OCI-LY1 (cell line): ENCODE results near the gene ATP8B1.

ENCODE experiments used
- H2AFZ ChIP-seq: fragments of 200-600 bp; sonication (generic), shearing (Covaris generic); 2 replicates; pipeline ENCODE4 v1.6.0; 2014; ENCODE audit warnings: antibody characterized with exemption, mild to moderate bottlenecking, low read length
- H3F3A ChIP-seq: fragments of 200-600 bp; sonication (generic), shearing (Covaris generic); 2 replicates; pipeline ENCODE4 v1.6.0; 2014; ENCODE audit warnings: mild to moderate bottlenecking, antibody characterized with exemption, low read length, moderate library complexity; ENCODE audit not compliant: insufficient read depth
- H3K27ac ChIP-seq: fragments of 200-600 bp; sonication (generic); 2 replicates; pipeline ENCODE4 v1.5.1; 2014; ENCODE audit warnings: low read length, mixed run types, mild to moderate bottlenecking, low read depth; ENCODE audit not compliant: poor library complexity, severe bottlenecking
- H3K27me3 ChIP-seq: fragments of 200-600 bp; sonication (generic); 2 replicates; pipeline ENCODE4 v1.6.0; 2014; ENCODE audit warnings: antibody characterized with exemption, mild to moderate bottlenecking, low read length, moderate library complexity; ENCODE audit not compliant: insufficient read depth
- H3K36me3 ChIP-seq: fragments of 200-600 bp; sonication (generic); 2 replicates; pipeline ENCODE4 v1.6.1; 2014; ENCODE audit warnings: mild to moderate bottlenecking, antibody characterized with exemption, low read length, moderate library complexity, mixed read lengths; ENCODE audit not compliant: insufficient read depth
- H3K4me1 ChIP-seq: fragments of 200-600 bp; sonication (generic); 2 replicates; pipeline ENCODE4 v1.5.1; 2014; ENCODE audit warnings: mild to moderate bottlenecking, low read length, moderate library complexity; ENCODE audit not compliant: insufficient read depth, severe bottlenecking
- H3K4me2 ChIP-seq: fragments of 200-600 bp; sonication (generic), shearing (Covaris generic); 2 replicates; pipeline ENCODE4 v1.6.1; 2014; ENCODE audit warnings: low read length
- H3K4me3 ChIP-seq: fragments of 200-600 bp; sonication (generic); 2 replicates; pipeline ENCODE4 v1.5.1; 2014; ENCODE audit warnings: low read length, low read depth, mild to moderate bottlenecking, mixed read lengths; ENCODE audit not compliant: poor library complexity, severe bottlenecking
- H3K79me2 ChIP-seq: fragments of 200-600 bp; shearing (Covaris generic); 2 replicates; pipeline ENCODE4 v1.6.1; 2016; ENCODE audit warnings: mixed run types, low read length, mixed read lengths; ENCODE audit not compliant: insufficient read depth
- H3K9ac ChIP-seq: fragments of 200-600 bp; sonication (generic), shearing (Covaris generic); 2 replicates; pipeline ENCODE4 v1.6.1; 2014; ENCODE audit warnings: mild to moderate bottlenecking, low read length, mixed read lengths
- H3K9me2 ChIP-seq: fragments of 200-600 bp; sonication (generic), shearing (Covaris generic); 2 replicates; pipeline ENCODE4 v1.6.1; 2014; ENCODE audit warnings: low read depth, mild to moderate bottlenecking, low read length, mixed read lengths
- H3K9me3 ChIP-seq: fragments of 200-600 bp; shearing (Covaris generic); 2 replicates; pipeline ENCODE4 v1.6.1; 2014; ENCODE audit warnings: low read length, mixed read lengths
- H4K20me1 ChIP-seq: fragments of 200-600 bp; sonication (generic), shearing (Covaris generic); 2 replicates; pipeline ENCODE4 v1.6.0; 2016; ENCODE audit warnings: mild to moderate bottlenecking, low read length; ENCODE audit not compliant: insufficient read depth
- CTCF ChIP-seq: fragments of 200-600 bp; sonication (generic), shearing (Covaris generic); IDR thresholded peaks from 2 replicates; pipeline ENCODE4 v1.5.1; 2017; ENCODE audit warnings: mild to moderate bottlenecking, antibody characterized with exemption, low read length, moderate library complexity, mixed read lengths
- EZH2 ChIP-seq: fragments of 200-600 bp; sonication (generic), shearing (Covaris generic); IDR thresholded peaks from 2 replicates; pipeline ENCODE4 v1.8.0; 2017; ENCODE audit warnings: borderline replicate concordance, mixed run types, mild to moderate bottlenecking, antibody characterized with exemption, low read length, moderate library complexity, mixed read lengths

ATP8B1 gene

GRCh38 chr18:57762686-57763085 is 40.4 kb downstream of the ATP8B1 start:
- Histone ChIP-seq H3K27ac (no peak overlapping the region), H3K79me2 (no peaks in the 10 kb centered on the region), H3K9ac (no peak overlapping the region), H3K36me3 (no peaks in the 10 kb centered on the region), H3K9me3 (no peaks in the 10 kb centered on the region), H3K4me3 (no peak overlapping the region), H3K27me3 (no peaks in the 10 kb centered on the region), H3K9me2 (no peaks in the 10 kb centered on the region), H4K20me1 (no peaks in the 10 kb centered on the region), H3K4me1 (no peaks in the 10 kb centered on the region), H2AFZ (no peak overlapping the region), H3K4me2 (no peak overlapping the region), H3F3A (no peaks in the 10 kb centered on the region)
- TF ChIP-seq EZH2 = no peak
- TF ChIP-seq CTCF = no peak

- Histone ChIP-seq H3K79me2 (no peaks in the 10 kb centered on the region), H3K27me3 (no peaks in the 10 kb centered on the region), H3K4me1 (no peaks in the 10 kb centered on the region), H3K9ac (no peak overlapping the region), H3K4me3 (no peak overlapping the region), H3K9me3 (no peaks in the 10 kb centered on the region), H2AFZ (no peak overlapping the region), H3K36me3 (no peaks in the 10 kb centered on the region), H3K9me2 (no peaks in the 10 kb centered on the region), H3F3A (no peaks in the 10 kb centered on the region), H4K20me1 (no peaks in the 10 kb centered on the region), H3K4me2 (no peak overlapping the region), H3K27ac (no peak overlapping the region)
- no peak for TF ChIP-seq EZH2
- no peak for TF ChIP-seq CTCF
These were observed 43.5 kb downstream of the ATP8B1 start for GRCh38 chr18:57759650-57760049.

- Histone ChIP-seq H2AFZ (no peak overlapping the region), H3K4me3 (no peak overlapping the region), H4K20me1 (no peaks in the 10 kb centered on the region), H3K9ac (no peak overlapping the region), H3K27ac (no peak overlapping the region), H3K79me2 (no peaks in the 10 kb centered on the region), H3K36me3 (no peaks in the 10 kb centered on the region), H3K4me2 (no peak overlapping the region), H3K4me1 (no peaks in the 10 kb centered on the region), H3K27me3 (no peaks in the 10 kb centered on the region), H3F3A (no peaks in the 10 kb centered on the region), H3K9me2 (no peaks in the 10 kb centered on the region), H3K9me3 (no peaks in the 10 kb centered on the region)
- TF ChIP-seq CTCF (no peak), EZH2 (no peak)
These were observed 47.5 kb downstream of the ATP8B1 start for GRCh38 chr18:57755473-57756067.
